Transverse colon (tissue), 4 donors: ENCODE results near the gene KAZN. TPM values are rescaled to one million over a fixed set of nuclear protein-coding genes. Genes with fewer than 3 reads are reported as not detected.

ENCODE experiments used
- DNase-seq: peaks from one replicate; pipeline ENCODE4 v3.0.0-alpha.2; 2019
- H3K27ac ChIP-seq, 4 donors: fragments of 200-600 bp; sonication (generic); 2 replicates each; pipeline ENCODE4 v1.5.1; 2016 to 2018; ENCODE audit warnings: inconsistent platforms in 4 of 4
- H3K27me3 ChIP-seq: fragments of 200-600 bp; sonication (generic); 2 replicates; pipeline ENCODE4 v1.5.1; 2017; ENCODE audit warnings: inconsistent platforms
- H3K36me3 ChIP-seq, 4 donors: fragments of 200-600 bp; sonication (generic); 2 replicates each; pipeline ENCODE4 v1.5.1; 2017 to 2019; ENCODE audit warnings: inconsistent platforms in 4 of 4
- H3K4me1 ChIP-seq, 4 donors: fragments of 200-600 bp; sonication (generic); 2 replicates each; pipeline ENCODE4 v1.5.1; 2017 to 2020; ENCODE audit warnings: inconsistent platforms in 4 of 4
- H3K4me3 ChIP-seq, 4 donors: fragments of 200-600 bp; sonication (generic); 1 replicate in 1 of 4; 2 replicates in 3 of 4; pipeline versions ENCODE4 v1.5.1 to v1.6.1; 2017 to 2019; ENCODE audit warnings: inconsistent platforms in 4 of 4
- H3K9me3 ChIP-seq, 2 donors: fragments of 200-600 bp; sonication (generic); 2 replicates each; pipeline ENCODE4 v1.5.1; 2017 to 2019; ENCODE audit warnings: inconsistent platforms in 2 of 2
- CTCF ChIP-seq, 5 experiments: fragments of 200-600 bp in 3 of 5; fragments of 450-650 bp in 2 of 5; sonication (generic) in 3 of 5; IDR thresholded peaks; 1 replicate in 2 of 5; 2 replicates in 3 of 5; pipeline ENCODE4 v1.5.1; 2016 to 2017; ENCODE audit warnings: antibody characterized with exemption in 5 of 5, inconsistent platforms in 3 of 5, mild to moderate bottlenecking in 2 of 5, moderate library complexity in 1 of 5
- EP300 ChIP-seq: sonication (generic); formaldehyde crosslinking; IDR thresholded peaks from one replicate; pipeline ENCODE4 v1.6.1; 2017; ENCODE audit warnings: antibody characterized with exemption, low read depth
- POLR2A ChIP-seq: fragments of 450-650 bp; IDR thresholded peaks from one replicate; pipeline ENCODE4 v1.6.1; 2016; ENCODE audit warnings: antibody characterized with exemption, mild to moderate bottlenecking, moderate library complexity
- POLR2AphosphoS5 ChIP-seq, 3 donors: sonication (generic); formaldehyde crosslinking; IDR thresholded peaks; one replicate each; pipeline ENCODE4 v1.6.1; 2016; ENCODE audit warnings: antibody characterized with exemption in 3 of 3
- WGBS, 2 donors: methylation state at CpG; one replicate each; pipeline ENCODE4 v1.1.5; 2018; ENCODE audit warnings: low coverage in 1 of 2; 5-methylcytosine and 5-hydroxymethylcytosine counted together
- in situ Hi-C, 4 donors: fragments of 200-750 bp; cut with MboI; loops; one replicate each; pipeline versions ENCODE4 v1.15.0 to v1.15.1; 2017; ENCODE audit warnings: low sequenced_read_pairs in 3 of 4, low pct_ligation_motif_present in 1 of 4, low pct_unique_long_range_greater_than_20kb in 1 of 4
- intact Hi-C: fragments of 100-400 bp; cut with DNase I; formaldehyde crosslinking; loops from one replicate; pipeline ENCODE4 v1.15.1; 2023; ENCODE audit warnings: low total_unique reads
- total RNA-seq, 4 donors: library from RNA; depleted of rRNA; stranded (reverse); fragments of >200 nt; gene quantifications; one replicate each; pipeline ENCODE4 v1.1.0, GENCODE V29; 2016

KAZN gene
- total RNA-seq, 4 donors from 2014 or later, result 12.0 to 17.1 (median 16.2) TPM

GRCh38 chr1:14780271-14780670, 181.8 kb downstream of the KAZN start:
- Histone ChIP-seq H3K4me3 (no peak overlapping the region), H3K4me1 (no peaks in the 10 kb centered on the region), H3K9me3 (no peaks in the 10 kb centered on the region), H3K27ac (no peak overlapping the region), H3K27me3 (no peaks in the 10 kb centered on the region), H3K36me3 (no peaks in the 10 kb centered on the region)
- intact Hi-C loops (no loop called here), in situ Hi-C loops (loop anchor here in 2 of 4 donors (25.0 kb wide), 1 partner anchor 257 kb away; no protein-coding TSS in a partner anchor)
- no peak for DNase-seq
- TF ChIP-seq POLR2A, result no peak
- TF ChIP-seq POLR2AphosphoS5 (IDR thresholded peaks at IDR 0.05), result no peak
- no peak for TF ChIP-seq CTCF (IDR thresholded peaks at IDR 0.05)
- no peak for TF ChIP-seq EP300
- WGBS, 2 donors, result 82% methylated on average over 2 of the region's 2 CpGs; no CpG with 5 or more reads in 1 of the 2 donors

GRCh38 chr1:14781811-14782210, 183.3 kb downstream of the KAZN start:
- no peaks in the 10 kb centered on the region for H3K36me3 ChIP-seq
- intact Hi-C loops, result no loop called here
- no peaks in the 10 kb centered on the region for H3K9me3 ChIP-seq
- no peak for DNase-seq
- no peak overlapping the region for H3K4me3 ChIP-seq
- WGBS, 2 donors, result 71 to 88% methylated on average over 5 of the region's 5 CpGs
- no peak for TF ChIP-seq POLR2A
- no peak for TF ChIP-seq CTCF (IDR thresholded peaks at IDR 0.05)
- no peak for TF ChIP-seq POLR2AphosphoS5 (IDR thresholded peaks at IDR 0.05)
- no peak for TF ChIP-seq EP300
- no peaks in the 10 kb centered on the region for H3K27me3 ChIP-seq
- H3K27ac ChIP-seq, result no peak overlapping the region
- in situ Hi-C loops, result loop anchor here in 2 of 4 donors (25.0 kb wide), 1 partner anchor 255 kb away; no protein-coding TSS in a partner anchor
- no peaks in the 10 kb centered on the region for H3K4me1 ChIP-seq

- intact Hi-C loops, result no loop called here
- Histone ChIP-seq H3K27me3 (no peaks in the 10 kb centered on the region), H3K36me3 (no peaks in the 10 kb centered on the region), H3K27ac (no peak overlapping the region), H3K4me3 (no peak overlapping the region), H3K9me3 (no peaks in the 10 kb centered on the region), H3K4me1 (no peaks in the 10 kb centered on the region)
- TF ChIP-seq EP300, result no peak
- no peak for TF ChIP-seq POLR2A
- TF ChIP-seq CTCF (IDR thresholded peaks at IDR 0.05), result no peak
- TF ChIP-seq POLR2AphosphoS5 (IDR thresholded peaks at IDR 0.05), result no peak
- no peak for DNase-seq
- in situ Hi-C loops, result loop anchor here in 2 of 4 donors (25.0 kb wide), 1 partner anchor 254 kb away; no protein-coding TSS in a partner anchor
- 69 to 71% methylated on average over 1 to 8 of the region's 8 CpGs for WGBS, 2 donors
Measured at GRCh38 chr1:14782741-14783591, 184.5 kb downstream of the KAZN start.

- Histone ChIP-seq H3K4me3 (no peak overlapping the region), H3K27me3 (no peaks in the 10 kb centered on the region), H3K27ac (no peak overlapping the region), H3K9me3 (no peaks in the 10 kb centered on the region), H3K36me3 (no peaks in the 10 kb centered on the region), H3K4me1 (no peaks in the 10 kb centered on the region)
- in situ Hi-C loops, result loop anchor here in 2 of 4 donors (25.0 kb wide), 1 partner anchor 254 kb away; no protein-coding TSS in a partner anchor
- intact Hi-C loops, result no loop called here
- TF ChIP-seq POLR2A (no peak), POLR2AphosphoS5 (IDR thresholded peaks at IDR 0.05) (no peak), CTCF (IDR thresholded peaks at IDR 0.05) (no peak), EP300 (no peak)
- 94% methylated on average over 7 of the region's 7 CpGs; no CpG with 5 or more reads in 1 of the 2 donors for WGBS, 2 donors
- DNase-seq, result no peak
Measured at GRCh38 chr1:14783592-14783886, 185.1 kb downstream of the KAZN start.
